Measurements from ENCODE around the gene TSPAN11. TPM values are rescaled to one million over a fixed set of nuclear protein-coding genes. Genes with fewer than 3 reads are reported as not detected.
A peak's percentile ranks its signal among the peaks of the same experiment; 100 is the strongest.

TSPAN11 gene
- total RNA-seq, 2 donors from 2014 or later, result 2.5 to 4.1 TPM

DNA sequence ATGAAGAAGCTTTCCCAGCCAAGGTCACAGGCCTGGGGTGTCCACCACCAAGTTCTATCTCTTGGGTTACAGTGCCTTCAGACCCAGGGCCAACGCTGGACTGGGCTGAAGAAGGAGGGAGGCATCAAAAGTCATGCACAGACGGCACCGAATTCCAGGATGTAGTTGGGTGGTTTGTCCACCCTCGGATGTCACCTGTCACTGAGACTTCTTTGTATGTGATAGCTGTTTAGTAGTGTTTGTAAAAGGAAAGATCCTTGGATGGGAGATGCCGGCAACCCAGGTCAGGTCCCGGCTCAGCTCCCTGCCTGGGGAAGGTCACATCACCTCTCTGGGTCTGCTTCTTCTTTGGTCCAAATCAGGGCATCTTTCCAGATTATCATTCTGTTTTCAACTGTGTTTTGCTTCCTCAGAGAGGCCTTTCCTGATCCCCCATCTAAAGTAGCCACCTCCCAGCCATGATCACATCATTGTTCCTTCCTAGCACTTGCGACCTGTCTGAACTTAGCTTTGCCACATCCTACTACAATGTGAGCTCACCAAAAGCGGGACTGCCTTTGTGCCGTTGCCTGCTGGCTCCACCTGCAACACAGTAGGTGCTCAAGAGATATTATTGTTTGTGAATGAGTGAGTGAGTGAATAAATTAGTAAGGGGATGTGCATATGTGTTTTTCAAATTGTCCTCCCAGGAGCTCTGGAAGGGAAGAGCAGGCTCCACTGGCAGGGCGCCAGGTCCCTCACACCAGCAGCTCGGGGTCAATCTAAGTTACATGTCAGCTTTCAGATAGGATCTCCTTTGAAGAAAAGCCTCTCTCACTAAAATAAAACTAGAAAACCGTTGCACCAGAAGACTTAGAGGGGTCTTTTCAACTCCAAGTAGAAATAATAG is 2.1 kb downstream of the TSPAN11 start:
- DNase-seq (ENCODE audit: low spot score), result peak; percentile 32
- no peaks in the 10 kb centered on the region for H3K36me3 ChIP-seq
- peaks cover 0 to 21% of the 10 kb centered on the region in 2 donors for H3K4me1 ChIP-seq
- no peaks in the 10 kb centered on the region for H3K9me3 ChIP-seq
- TF ChIP-seq, protein P1, sequence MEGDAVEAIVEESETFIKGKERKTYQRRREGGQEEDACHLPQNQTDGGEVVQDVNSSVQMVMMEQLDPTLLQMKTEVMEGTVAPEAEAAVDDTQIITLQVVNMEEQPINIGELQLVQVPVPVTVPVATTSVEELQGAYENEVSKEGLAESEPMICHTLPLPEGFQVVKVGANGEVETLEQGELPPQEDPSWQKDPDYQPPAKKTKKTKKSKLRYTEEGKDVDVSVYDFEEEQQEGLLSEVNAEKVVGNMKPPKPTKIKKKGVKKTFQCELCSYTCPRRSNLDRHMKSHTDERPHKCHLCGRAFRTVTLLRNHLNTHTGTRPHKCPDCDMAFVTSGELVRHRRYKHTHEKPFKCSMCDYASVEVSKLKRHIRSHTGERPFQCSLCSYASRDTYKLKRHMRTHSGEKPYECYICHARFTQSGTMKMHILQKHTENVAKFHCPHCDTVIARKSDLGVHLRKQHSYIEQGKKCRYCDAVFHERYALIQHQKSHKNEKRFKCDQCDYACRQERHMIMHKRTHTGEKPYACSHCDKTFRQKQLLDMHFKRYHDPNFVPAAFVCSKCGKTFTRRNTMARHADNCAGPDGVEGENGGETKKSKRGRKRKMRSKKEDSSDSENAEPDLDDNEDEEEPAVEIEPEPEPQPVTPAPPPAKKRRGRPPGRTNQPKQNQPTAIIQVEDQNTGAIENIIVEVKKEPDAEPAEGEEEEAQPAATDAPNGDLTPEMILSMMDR (IDR thresholded peaks at IDR 0.05), result no peak
- no peak overlapping the region for H3K4me3 ChIP-seq
- no peak overlapping the region for H3K27ac ChIP-seq
- H3K27me3 ChIP-seq, result no peaks in the 10 kb centered on the region

DNA sequence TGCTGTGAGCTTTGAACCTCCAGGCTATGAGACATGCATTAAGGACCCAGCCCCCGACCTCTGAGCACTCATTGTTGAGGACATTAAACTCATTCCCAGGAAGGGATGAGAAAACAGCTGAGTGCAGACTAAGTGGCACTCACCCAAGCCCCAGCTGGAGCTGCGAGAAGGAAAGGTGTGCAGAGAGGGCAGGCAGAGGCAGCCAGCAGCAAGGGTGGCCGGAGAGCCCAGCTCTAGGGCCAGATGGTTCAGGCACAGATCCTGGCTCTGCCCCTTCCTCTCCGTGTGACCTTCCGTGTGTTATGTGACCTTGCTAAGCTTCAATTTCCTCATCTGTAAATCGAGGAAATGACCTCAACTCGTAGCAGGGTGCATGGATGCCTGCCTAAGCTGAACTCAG is 3.7 kb downstream of the TSPAN11 start:
- no peaks in the 10 kb centered on the region for H3K36me3 ChIP-seq
- no peak overlapping the region for H3K27ac ChIP-seq
- peak; percentile 34 for DNase-seq (ENCODE audit: low spot score)
- H3K4me1 ChIP-seq, result peaks cover 0 to 21% of the 10 kb centered on the region in 2 donors
- peaks cover 0 to 4% of the 10 kb centered on the region in 2 donors for H3K9me3 ChIP-seq
- no peak overlapping the region for H3K4me3 ChIP-seq
- TF ChIP-seq, protein P1 (IDR thresholded peaks at IDR 0.05), result no peak
- no peaks in the 10 kb centered on the region for H3K27me3 ChIP-seq

DNA sequence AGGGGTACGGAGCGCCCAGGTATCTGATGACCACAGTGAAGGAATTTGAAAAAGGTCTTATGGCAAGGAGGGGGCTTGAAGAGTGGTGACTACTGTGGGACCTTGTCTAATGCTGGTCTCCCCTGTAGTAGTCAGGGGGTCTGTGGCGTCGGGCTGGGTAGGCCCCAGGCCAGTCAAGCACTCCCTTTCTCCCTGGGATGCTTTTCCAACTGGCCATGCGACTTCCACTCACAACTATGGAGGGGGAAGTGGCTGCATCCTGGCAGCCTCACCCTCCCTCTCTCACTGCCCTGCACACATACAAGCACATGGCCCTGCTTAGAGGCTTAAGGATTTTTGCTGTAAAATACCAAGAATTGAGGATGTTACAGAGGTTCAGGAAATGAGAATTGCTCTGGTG is 4.1 kb downstream of the TSPAN11 start:
- TF ChIP-seq, protein P1 (IDR thresholded peaks at IDR 0.05), result no peak
- Histone ChIP-seq H3K27me3 (no peaks in the 10 kb centered on the region), H3K4me3 (no peak overlapping the region), H3K27ac (no peak overlapping the region), H3K9me3 (peaks cover 0 to 4% of the 10 kb centered on the region in 2 donors), H3K4me1 (peaks cover 0 to 20% of the 10 kb centered on the region in 2 donors), H3K36me3 (no peaks in the 10 kb centered on the region)
- peak; percentile 51 for DNase-seq (ENCODE audit: low spot score)

DNA sequence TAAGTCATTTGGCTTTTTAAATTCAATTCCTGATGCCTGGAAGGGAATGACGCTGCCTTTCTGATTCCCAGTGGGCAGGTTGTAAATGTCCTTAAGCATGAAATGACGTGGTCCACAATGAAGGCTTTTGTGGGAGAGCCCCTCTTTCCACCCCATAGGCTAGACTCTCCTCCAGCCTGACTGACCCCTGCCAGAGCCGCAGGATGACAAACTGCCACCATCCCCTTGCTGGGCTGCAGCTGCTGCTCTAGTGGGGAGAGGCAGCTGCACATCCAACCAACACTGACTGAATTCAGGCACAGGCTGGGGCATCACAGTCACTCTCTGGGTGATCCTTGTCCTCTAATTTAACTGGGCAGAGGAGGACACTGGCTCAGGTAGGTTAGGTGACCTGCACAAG is 6.3 kb downstream of the TSPAN11 start:
- TF ChIP-seq, protein P1 (IDR thresholded peaks at IDR 0.05), result no peak
- H3K9me3 ChIP-seq, result peaks cover 0 to 4% of the 10 kb centered on the region in 2 donors
- H3K4me1 ChIP-seq, result peaks cover 0 to 4% of the 10 kb centered on the region in 2 donors

DNA sequence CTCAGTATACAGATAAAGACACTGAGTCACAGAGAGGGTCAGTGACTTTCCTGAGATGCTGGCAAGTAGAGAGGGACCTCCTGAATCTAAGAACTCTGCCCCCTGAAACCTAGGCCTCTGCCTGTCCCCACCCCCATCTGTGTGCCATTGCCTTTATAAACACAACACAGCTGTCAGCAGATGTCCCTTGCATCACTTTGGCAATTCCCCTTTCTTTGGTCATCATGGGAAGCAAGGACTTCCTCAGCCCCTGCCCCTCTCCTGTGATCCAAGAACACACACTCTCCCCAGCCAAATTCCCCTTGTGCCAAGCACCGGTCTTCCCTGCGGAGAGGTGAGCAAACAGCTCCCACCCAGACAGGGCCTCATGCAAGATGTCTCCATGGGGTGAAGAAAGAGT is 8.3 kb downstream of the TSPAN11 start:
- no peak for DNase-seq (ENCODE audit: low spot score)
- H3K27ac ChIP-seq, result no peak overlapping the region
- no peaks in the 10 kb centered on the region for H3K4me1 ChIP-seq
- H3K36me3 ChIP-seq, result no peaks in the 10 kb centered on the region
- H3K4me3 ChIP-seq, result no peak overlapping the region
- no peaks in the 10 kb centered on the region for H3K27me3 ChIP-seq
- H3K9me3 ChIP-seq, result peaks cover 0 to 4% of the 10 kb centered on the region in 2 donors
- TF ChIP-seq, protein P1 (IDR thresholded peaks at IDR 0.05), result no peak

More for the DNA sequence above, 6.3 kb downstream of the TSPAN11 start:
- no peak for DNase-seq (ENCODE audit: low spot score)
- Histone ChIP-seq H3K27me3 (no peaks in the 10 kb centered on the region), H3K27ac (no peak overlapping the region), H3K4me3 (no peak overlapping the region), H3K36me3 (no peaks in the 10 kb centered on the region)

All from right atrium auricular region (tissue), 2 donors.